Right lung (tissue), 5 donors: ENCODE data around the gene TFAP2A. TPM values are rescaled to one million over a fixed set of nuclear protein-coding genes. Genes with fewer than 3 reads are reported as not detected.

Source experiments
- DNase-seq, 2 donors: peaks; one replicate each; pipeline ENCODE4 v3.0.0-alpha.2; 2013
- polyA plus RNA-seq, 5 donors: library from polyadenylated mRNA; unstranded; fragments of 120-200 nt; gene quantifications; one replicate each; pipeline versions ENCODE4 v1.2.1 to v1.2.3, GENCODE V29; 2013; ENCODE audit warnings: inconsistent platforms in 1 of 5, low replicate concordance in 1 of 5; ENCODE audit not compliant: insufficient read length in 5 of 5, insufficient read depth in 1 of 5

Gene TFAP2A
- polyA plus RNA-seq, 5 donors, result 0.23 to 0.45 (median 0.36) TPM

- DNase-seq, result no peak
These were observed 30.7 kb downstream of the TFAP2A start for GRCh38 chr6:10384091-10384609.

GRCh38 chr6:10383331-10384090 is 31.4 kb downstream of the TFAP2A start:
- DNase-seq, result no peak

- no peak for DNase-seq
These were observed 32.0 kb downstream of the TFAP2A start for GRCh38 chr6:10382728-10383330.

DNA sequence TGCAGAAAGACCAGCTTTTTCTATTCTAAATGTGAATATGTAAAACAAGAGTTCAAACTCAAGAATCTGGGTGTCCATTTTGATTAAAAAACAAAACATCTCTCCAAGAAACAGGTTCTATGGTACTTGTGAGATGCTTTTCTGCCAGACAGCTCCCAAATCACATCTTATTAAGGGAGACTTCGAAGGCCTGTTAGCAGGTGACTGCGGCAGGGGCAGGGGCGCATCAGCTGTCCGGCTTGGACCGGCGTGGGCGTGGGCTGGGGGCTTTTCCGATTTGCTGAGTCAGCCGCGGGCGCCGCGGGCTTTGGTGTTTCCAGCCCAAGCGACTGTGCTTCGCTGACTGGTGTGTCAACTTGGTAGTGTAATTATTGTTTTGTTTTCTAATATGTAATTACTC is 32.6 kb downstream of the TFAP2A start:
- DNase-seq, result no peak

DNA sequence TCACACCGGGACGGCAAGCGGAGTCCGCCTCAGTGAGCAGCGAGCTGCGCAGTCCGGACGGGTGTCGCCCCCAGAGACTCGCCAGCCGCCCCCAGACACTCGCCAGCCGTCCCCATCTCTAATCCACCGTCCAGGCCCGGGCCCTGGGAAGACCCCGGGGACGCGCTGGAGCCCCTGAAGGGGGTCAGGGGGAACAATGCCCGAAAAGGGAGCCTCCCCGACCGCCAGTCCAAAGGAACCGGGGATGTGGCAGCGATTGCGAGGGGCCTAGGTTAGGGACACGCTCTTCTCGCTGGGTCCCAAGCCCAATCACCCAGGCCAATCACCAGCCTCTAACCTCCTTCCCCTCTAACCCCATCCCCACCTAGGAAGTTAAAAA is 33.1 kb downstream of the TFAP2A start:
- no peak for DNase-seq

DNA sequence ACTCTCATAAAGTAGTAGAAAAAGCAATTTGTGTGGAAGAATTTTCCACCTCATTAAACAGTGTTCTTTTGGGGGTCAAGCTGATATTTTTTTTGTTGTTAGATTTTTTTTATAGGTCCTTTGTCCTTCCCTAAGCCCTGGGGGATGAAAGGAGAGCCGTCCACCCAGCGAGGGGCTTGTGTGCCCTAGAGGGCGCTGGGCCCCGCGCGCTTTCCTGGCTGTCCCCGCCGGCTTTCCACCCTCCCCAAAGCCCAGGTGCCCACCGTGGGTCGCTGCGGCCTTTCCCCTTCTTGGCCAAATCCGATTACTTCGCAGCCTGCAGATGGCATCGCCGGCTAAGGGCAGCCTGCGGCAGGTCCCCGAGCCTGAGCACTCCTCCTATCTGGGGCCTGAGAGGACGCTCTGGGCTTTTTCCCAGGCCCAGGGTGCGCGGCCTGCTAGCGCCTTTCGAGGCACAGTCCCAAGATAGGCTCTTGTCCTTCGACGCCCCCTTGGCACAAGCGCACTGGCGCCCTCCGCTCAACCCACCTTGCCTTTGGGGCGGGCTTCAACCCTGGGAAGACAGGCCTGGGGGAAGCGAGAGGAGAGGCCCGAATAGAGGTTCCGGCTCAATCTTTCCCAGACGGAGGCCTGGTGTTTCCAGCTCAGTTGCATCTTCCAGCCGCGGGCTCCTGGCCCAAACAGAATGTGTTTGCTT is 33.6 kb downstream of the TFAP2A start:
- DNase-seq, result no peak

- DNase-seq, result no peak
These were observed 39.4 kb downstream of the TFAP2A start for GRCh38 chr6:10375391-10375969.

GRCh38 chr6:10373642-10374359 is 41.1 kb downstream of the TFAP2A start:
- DNase-seq, result no peak

- no peak for DNase-seq
These were observed 45.0 kb downstream of the TFAP2A start for GRCh38 chr6:10369896-10370295.

- no peak for DNase-seq
These were observed 46.0 kb downstream of the TFAP2A start for GRCh38 chr6:10368861-10369260.

GRCh38 chr6:10363911-10364310 is 51.0 kb downstream of the TFAP2A start:
- DNase-seq, result no peak

GRCh38 chr6:10362300-10362699 is 52.6 kb downstream of the TFAP2A start:
- DNase-seq, result no peak

DNA sequence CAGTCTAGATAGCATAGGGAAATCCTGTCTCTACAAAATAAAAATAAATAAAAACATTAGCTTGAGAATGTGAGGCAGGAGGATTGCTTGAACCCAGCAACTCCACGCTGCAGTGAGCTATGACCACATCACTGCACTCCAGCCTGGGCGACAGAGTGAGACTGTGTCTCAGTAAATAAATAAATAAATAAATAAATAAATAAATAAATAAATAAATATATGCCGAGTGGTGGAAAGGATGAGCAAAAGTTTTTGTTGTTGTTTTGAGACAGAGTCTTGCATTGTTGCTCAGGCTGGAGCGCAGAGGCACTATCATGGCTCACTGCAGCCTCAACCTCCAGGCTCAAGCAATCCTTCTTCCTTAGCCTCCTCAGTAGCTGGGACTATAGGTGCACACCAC is 53.4 kb downstream of the TFAP2A start:
- no peak for DNase-seq

DNA sequence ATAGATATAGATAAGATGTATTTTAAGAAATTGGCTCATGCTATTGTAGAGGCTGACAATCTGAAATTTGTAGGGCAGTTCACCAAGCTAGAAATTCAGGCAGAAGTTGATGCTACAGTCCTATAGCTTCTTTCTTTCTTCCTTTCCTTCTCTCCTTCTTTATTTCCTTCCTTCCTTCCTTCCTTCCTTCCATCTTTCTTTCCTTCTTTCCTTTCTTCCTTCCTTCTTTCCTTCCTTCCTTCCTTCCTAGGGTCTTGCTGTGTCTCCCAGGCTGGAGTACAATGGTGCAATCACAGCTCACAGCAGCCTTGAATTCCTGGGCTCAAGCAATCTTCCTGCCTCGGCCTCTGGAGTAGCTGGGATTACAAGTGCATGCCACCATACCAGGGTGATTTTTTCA is 55.3 kb downstream of the TFAP2A start:
- no peak for DNase-seq

DNA sequence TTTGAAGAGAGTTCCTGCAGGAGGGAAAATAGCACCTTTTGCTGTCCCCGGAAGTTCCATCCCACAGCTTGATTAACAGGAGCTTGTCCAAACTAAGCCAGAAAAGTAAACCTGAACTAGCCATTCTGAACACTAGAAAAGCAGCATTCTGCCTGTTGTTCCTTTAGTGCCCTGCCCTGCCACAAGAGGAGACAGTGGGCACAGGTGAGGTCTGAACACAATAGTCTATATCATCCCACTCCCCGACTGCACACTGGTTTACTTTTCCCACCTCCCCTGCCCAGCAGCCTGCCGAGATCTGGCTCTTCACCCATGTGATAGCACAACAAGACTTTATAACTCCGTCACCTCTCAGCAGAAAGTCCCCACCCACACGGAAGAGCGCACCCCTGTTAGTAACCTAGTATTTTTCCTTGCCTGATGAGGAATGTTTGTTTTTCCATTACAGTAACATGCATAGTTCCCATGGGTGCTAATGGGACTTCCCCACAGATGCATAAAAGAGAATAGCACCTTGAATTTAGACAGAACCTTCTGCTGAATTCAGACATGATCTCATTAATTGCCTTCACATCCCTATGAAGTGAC is 59.7 kb downstream of the TFAP2A start:
- DNase-seq, result no peak

- DNase-seq, result no peak
These were observed 63.1 kb downstream of the TFAP2A start for GRCh38 chr6:10351791-10352190.

GRCh38 chr6:10350720-10351119 is 64.2 kb downstream of the TFAP2A start:
- no peak for DNase-seq

DNA sequence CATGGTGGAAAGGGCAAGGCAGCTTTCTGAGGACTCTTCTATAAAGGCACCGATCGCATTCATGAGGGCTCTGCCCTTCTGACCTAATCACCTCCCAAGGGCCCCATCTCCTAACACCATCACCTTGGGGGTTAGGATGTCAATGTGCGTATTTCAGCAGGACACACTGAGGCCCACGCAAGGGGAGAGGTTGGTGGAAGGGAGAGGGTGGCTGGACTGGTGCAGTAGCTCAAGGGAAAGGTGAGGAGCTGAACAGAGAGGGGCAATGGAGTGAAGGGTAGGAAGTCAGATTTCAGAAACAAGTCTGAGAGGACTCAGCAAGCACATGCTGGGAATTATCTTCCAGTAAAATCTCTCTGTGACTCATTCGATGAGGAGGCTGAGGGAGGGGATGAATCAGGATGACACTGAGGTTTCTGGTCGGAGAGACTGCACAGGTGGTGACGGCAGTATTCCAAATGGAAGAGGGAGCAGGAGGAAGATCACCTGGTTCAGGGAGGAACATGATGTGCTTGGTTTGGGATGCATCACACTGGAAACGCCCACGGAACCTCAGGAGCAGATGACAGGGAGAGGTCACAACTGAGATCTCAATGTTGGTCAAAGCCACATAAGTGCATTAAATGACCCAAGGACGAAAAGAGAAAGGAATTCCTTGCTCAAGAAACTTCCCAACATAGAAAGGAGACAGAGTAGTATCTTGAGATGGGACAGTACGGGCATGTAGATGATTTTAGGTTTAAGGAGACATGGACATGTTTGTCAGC is 67.1 kb downstream of the TFAP2A start:
- no peak for DNase-seq
